ENCODE data around the gene HS2ST1.

DNA sequence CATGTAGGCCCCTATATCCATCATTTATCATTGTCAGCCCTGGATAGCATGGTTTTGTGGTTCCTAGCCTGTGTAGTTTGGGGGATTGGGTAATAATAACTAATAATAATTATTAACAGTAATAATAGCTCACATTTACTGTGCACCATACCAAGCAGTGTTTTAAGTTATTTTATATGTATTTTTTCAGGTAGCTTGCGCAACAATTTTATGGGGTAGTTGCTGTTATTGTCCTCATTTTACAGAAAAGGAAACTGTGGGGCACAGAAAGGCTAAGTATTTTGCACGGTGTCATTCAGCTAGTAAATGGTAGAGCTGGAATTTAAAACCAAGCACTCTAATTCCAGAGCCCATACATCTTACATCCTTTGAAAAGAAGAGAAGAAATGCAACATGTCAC is 179.8 kb downstream of the HS2ST1 start:
- TF ChIP-seq, protein P1, sequence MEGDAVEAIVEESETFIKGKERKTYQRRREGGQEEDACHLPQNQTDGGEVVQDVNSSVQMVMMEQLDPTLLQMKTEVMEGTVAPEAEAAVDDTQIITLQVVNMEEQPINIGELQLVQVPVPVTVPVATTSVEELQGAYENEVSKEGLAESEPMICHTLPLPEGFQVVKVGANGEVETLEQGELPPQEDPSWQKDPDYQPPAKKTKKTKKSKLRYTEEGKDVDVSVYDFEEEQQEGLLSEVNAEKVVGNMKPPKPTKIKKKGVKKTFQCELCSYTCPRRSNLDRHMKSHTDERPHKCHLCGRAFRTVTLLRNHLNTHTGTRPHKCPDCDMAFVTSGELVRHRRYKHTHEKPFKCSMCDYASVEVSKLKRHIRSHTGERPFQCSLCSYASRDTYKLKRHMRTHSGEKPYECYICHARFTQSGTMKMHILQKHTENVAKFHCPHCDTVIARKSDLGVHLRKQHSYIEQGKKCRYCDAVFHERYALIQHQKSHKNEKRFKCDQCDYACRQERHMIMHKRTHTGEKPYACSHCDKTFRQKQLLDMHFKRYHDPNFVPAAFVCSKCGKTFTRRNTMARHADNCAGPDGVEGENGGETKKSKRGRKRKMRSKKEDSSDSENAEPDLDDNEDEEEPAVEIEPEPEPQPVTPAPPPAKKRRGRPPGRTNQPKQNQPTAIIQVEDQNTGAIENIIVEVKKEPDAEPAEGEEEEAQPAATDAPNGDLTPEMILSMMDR (tag by site-specific recombination; IDR thresholded peaks at IDR 0.05): no peak
- no peak for TF ChIP-seq ZBTB7A (tag by site-specific recombination; IDR thresholded peaks at IDR 0.05; ENCODE audit: low read depth)
- TF ChIP-seq TCF7L2 (IDR thresholded peaks at IDR 0.05; ENCODE audit: borderline replicate concordance, low read depth, low read length): no peak
- TF ChIP-seq ELK4 (IDR thresholded peaks at IDR 0.05; ENCODE audit: borderline replicate concordance, low read depth, low read length): no peak
- TF ChIP-seq ZNF777 (tag by site-specific recombination; IDR thresholded peaks at IDR 0.05; ENCODE audit: borderline replicate concordance): no peak
- no peak for TF ChIP-seq SALL2 (tag by site-specific recombination; IDR thresholded peaks at IDR 0.05; ENCODE audit: borderline replicate concordance)
- TF ChIP-seq ZNF426 (tag by site-specific recombination; IDR thresholded peaks at IDR 0.05): no peak
- no peak for TF ChIP-seq ZNF501 (tag by site-specific recombination; IDR thresholded peaks at IDR 0.05)
- no peak for TF ChIP-seq ZNF121 (tag by site-specific recombination; IDR thresholded peaks at IDR 0.05)
- TF ChIP-seq HOXA7 (CRISPR knock-in tag; IDR thresholded peaks at IDR 0.05; ENCODE audit: borderline replicate concordance): no peak
- TF ChIP-seq ZFHX2 (tag by site-specific recombination; conservative IDR thresholded peaks at IDR 0.05): no peak
- TF ChIP-seq MZF1 (tag by site-specific recombination; IDR thresholded peaks at IDR 0.05; ENCODE audit: borderline replicate concordance): no peak
